Breast epithelium (tissue), 3 donors: ENCODE data around the gene SDK2.

Experiments
- CTCF ChIP-seq, 3 donors: fragments of 450-650 bp; IDR thresholded peaks; one replicate each; pipeline ENCODE4 v1.5.1; 2016 to 2017; ENCODE audit warnings: antibody characterized with exemption in 3 of 3, mild to moderate bottlenecking in 3 of 3, moderate library complexity in 3 of 3
- POLR2A ChIP-seq: fragments of 450-650 bp; IDR thresholded peaks from one replicate; pipeline ENCODE4 v1.6.1; 2016; ENCODE audit warnings: antibody characterized with exemption, mild to moderate bottlenecking, moderate library complexity

DNA sequence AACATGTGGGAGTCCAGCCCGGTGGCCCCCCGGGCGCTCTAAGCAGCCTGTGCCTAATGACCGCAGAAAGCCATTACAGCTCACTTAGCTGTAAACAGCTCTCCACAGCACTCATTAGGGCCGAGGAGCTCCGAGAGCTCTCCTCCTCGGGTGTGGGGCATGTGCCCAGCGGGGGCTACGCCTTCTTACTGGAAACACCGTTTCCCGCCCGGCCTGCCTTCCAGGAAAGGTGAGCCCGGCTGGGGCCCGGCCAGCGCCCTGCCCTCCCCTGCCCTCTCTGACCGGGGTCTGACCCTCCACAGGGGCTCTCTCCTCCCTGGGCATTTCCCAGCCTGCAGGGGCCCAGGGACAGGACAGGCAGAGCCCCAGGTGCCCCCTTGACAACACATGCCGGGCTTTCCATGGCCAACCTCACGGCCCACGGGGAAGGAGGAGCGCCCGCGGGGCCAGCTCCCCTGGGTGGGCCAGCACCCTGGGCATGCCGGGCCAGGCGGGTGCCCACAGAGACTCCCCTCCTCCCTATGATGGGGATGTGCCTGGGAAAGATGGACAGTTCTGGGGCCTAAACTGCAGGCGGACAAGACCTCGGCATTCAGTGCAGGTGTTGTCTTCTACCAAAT is 72.6 kb downstream of the SDK2 start:
- no peak for TF ChIP-seq CTCF (IDR thresholded peaks at IDR 0.05)
- TF ChIP-seq POLR2A, result no peak
